GM23338 (cell line): ENCODE measurements around the gene KIAA0513. TPM values are rescaled to one million over a fixed set of nuclear protein-coding genes. Genes with fewer than 3 reads are reported as not detected.

Source experiments
- ATAC-seq: fragments of 200-7000 bp; cut with Tn5 transposase; 3 replicates; pipeline ENCODE4 v1.9.1; 2020
- DNase-seq: peaks from one replicate; pipeline ENCODE4 v3.0.0-alpha.2; 2015; ENCODE audit warnings: low spot score
- H2AFZ ChIP-seq: fragments of 200-600 bp; sonication (generic); 2 replicates; pipeline ENCODE4 v1.8.0; 2016; ENCODE audit warnings: antibody characterized with exemption, mild to moderate bottlenecking, moderate library complexity
- H3F3A ChIP-seq: fragments of 200-600 bp; sonication (generic); replicated peaks from 2 replicates; pipeline ENCODE4 v1.8.0; 2017; ENCODE audit warnings: antibody characterized with exemption, mixed run types, low read depth
- H3K27ac ChIP-seq: fragments of 200-600 bp; sonication (generic); 2 replicates; pipeline ENCODE4 v1.6.1; 2016; ENCODE audit warnings: low read depth
- H3K27me3 ChIP-seq: fragments of 200-600 bp; sonication (generic); 2 replicates; pipeline ENCODE4 v1.8.0; 2016; ENCODE audit warnings: mild to moderate bottlenecking, mixed run types, moderate library complexity; ENCODE audit not compliant: insufficient read depth
- H3K36me3 ChIP-seq: fragments of 200-600 bp; sonication (generic); 2 replicates; pipeline ENCODE4 v1.8.0; 2016; ENCODE audit warnings: mild to moderate bottlenecking; ENCODE audit not compliant: insufficient read depth
- H3K4me1 ChIP-seq: fragments of 200-600 bp; sonication (generic); 2 replicates; pipeline ENCODE4 v1.8.0; 2016; ENCODE audit warnings: mild to moderate bottlenecking, moderate library complexity; ENCODE audit not compliant: insufficient read depth
- H3K4me2 ChIP-seq: fragments of 200-600 bp; sonication (generic); 2 replicates; pipeline ENCODE4 v1.7.1; 2017; ENCODE audit warnings: mixed run types
- H3K4me3 ChIP-seq: fragments of 200-600 bp; sonication (generic); 2 replicates; pipeline ENCODE4 v1.6.1; 2016; ENCODE audit warnings: mixed run types
- H3K79me2 ChIP-seq: fragments of 200-600 bp; sonication (generic); replicated peaks from 2 replicates; pipeline ENCODE4 v1.8.0; 2017; ENCODE audit warnings: mild to moderate bottlenecking; ENCODE audit not compliant: insufficient read depth
- H3K9me2 ChIP-seq: fragments of 200-600 bp; sonication (generic); 2 replicates; pipeline ENCODE4 v1.8.0; 2017; ENCODE audit not compliant: insufficient read depth
- H4K20me1 ChIP-seq: fragments of 200-600 bp; sonication (generic); replicated peaks from 2 replicates; pipeline ENCODE4 v1.8.0; 2017; ENCODE audit warnings: mild to moderate bottlenecking; ENCODE audit not compliant: insufficient read depth
- H3K27ac Mint-ChIP-seq: 2 replicates; pipeline ENCODE4 v1.8.0; 2020; ENCODE audit warnings: inconsistent platforms, mild to moderate bottlenecking, moderate library complexity, mixed read lengths
- H3K27me3 Mint-ChIP-seq: 3 replicates; pipeline ENCODE4 v1.8.0; 2022; ENCODE audit warnings: low read depth, mild to moderate bottlenecking, moderate library complexity, mixed read lengths, inconsistent platforms; ENCODE audit not compliant: insufficient read depth, poor library complexity
- H3K36me3 Mint-ChIP-seq: 3 replicates; pipeline ENCODE4 v1.8.0; 2021; ENCODE audit warnings: low read depth, mild to moderate bottlenecking, inconsistent platforms, moderate library complexity, mixed read lengths
- H3K4me1 Mint-ChIP-seq: 3 replicates; pipeline ENCODE4 v1.8.0; 2020; ENCODE audit warnings: mild to moderate bottlenecking, inconsistent platforms, mixed read lengths
- H3K4me3 Mint-ChIP-seq: 3 replicates; pipeline ENCODE4 v1.8.0; 2021; ENCODE audit warnings: moderate library complexity, mild to moderate bottlenecking, inconsistent platforms, mixed read lengths
- H3K9me3 Mint-ChIP-seq: 3 replicates; pipeline ENCODE4 v1.8.0; 2020; ENCODE audit warnings: moderate library complexity, mild to moderate bottlenecking, inconsistent platforms, mixed read lengths
- CTCF ChIP-seq, 2 experiments: fragments of 200-600 bp in 1 of 2; sonication (generic) in 1 of 2; conservative IDR thresholded peaks; 2 replicates each; pipeline versions ENCODE4 v1.5.1 to v1.6.1; 2016 to 2017; ENCODE audit warnings: antibody characterized with exemption in 2 of 2, low read depth in 2 of 2, mild to moderate bottlenecking in 2 of 2, moderate library complexity in 1 of 2
- ETS1 ChIP-seq: IDR thresholded peaks from 2 replicates; pipeline ENCODE4 v1.6.1; 2016; ENCODE audit warnings: antibody characterized with exemption
- EZH2 ChIP-seq: fragments of 200-600 bp; sonication (generic); IDR thresholded peaks from one replicate; pipeline ENCODE4 v1.8.0; 2017; ENCODE audit warnings: antibody characterized with exemption, mild to moderate bottlenecking, low read depth; ENCODE audit not compliant: unreplicated experiment
- JUNB ChIP-seq: IDR thresholded peaks from one replicate; pipeline ENCODE4 v1.6.1; 2016; ENCODE audit warnings: antibody characterized with exemption; ENCODE audit not compliant: unreplicated experiment
- NANOG ChIP-seq: IDR thresholded peaks from 2 replicates; pipeline ENCODE4 v1.6.1; 2016; ENCODE audit warnings: antibody characterized with exemption, borderline replicate concordance
- POLR2AphosphoS5 ChIP-seq: IDR thresholded peaks from 2 replicates; pipeline ENCODE4 v1.6.1; 2016; ENCODE audit warnings: antibody characterized with exemption, low read depth
- REST ChIP-seq: IDR thresholded peaks from one replicate; pipeline ENCODE4 v1.6.1; 2018; ENCODE audit warnings: antibody characterized with exemption; ENCODE audit not compliant: unreplicated experiment
- STAT1 ChIP-seq: IDR thresholded peaks from one replicate; pipeline ENCODE4 v1.6.1; 2016; ENCODE audit warnings: antibody characterized with exemption; ENCODE audit not compliant: unreplicated experiment
- ZNF331 ChIP-seq: fragments of 250-450 bp; sonication (Bioruptor Pico); IDR thresholded peaks from 2 replicates; pipeline ENCODE4 v1.5.0; 2020; ENCODE audit warnings: low read depth, mild to moderate bottlenecking, moderate library complexity
- polyA plus RNA-seq: library from polyadenylated mRNA; unstranded; fragments of >200 nt; fragmentation: Nextera tagmentation; extraction: Ambion mirVana; gene quantifications from 2 replicates; pipeline ENCODE4 v1.2.1, GENCODE V29; 2016
- total RNA-seq: library from RNA; depleted of rRNA; stranded (reverse); fragments of >200 nt; shearing (Covaris generic); gene quantifications from 2 replicates; pipeline ENCODE4 v1.2.3, GENCODE V29; 2014

The KIAA0513 gene
- total and polyA plus RNA-seq, 2 experiments from 2014 or later = 2.1 to 8.7 TPM

GRCh38 chr16:85107532-85107931 lies 79.9 kb downstream of the KIAA0513 start:
- no peaks in the 10 kb centered on the region for H3K36me3 Mint-ChIP-seq
- Histone ChIP-seq H3K27ac (no peak overlapping the region), H3F3A (no peaks in the 10 kb centered on the region; the same call in 1 of the 2 replicates), H3K79me2 (no peaks in the 10 kb centered on the region), H3K9me2 (no peaks in the 10 kb centered on the region), H3K4me3 (no peak overlapping the region), H3K4me1 (no peaks in the 10 kb centered on the region), H3K27me3 (no peaks in the 10 kb centered on the region), H2AFZ (no peak overlapping the region), H3K4me2 (no peak overlapping the region), H4K20me1 (no peaks in the 10 kb centered on the region), H3K36me3 (no peaks in the 10 kb centered on the region)
- DNase-seq = no peak
- TF ChIP-seq NANOG (no peak), EZH2 (no peak), REST (no peak), JUNB (no peak), POLR2AphosphoS5 (no peak)
- peaks cover 9% of the 10 kb centered on the region for H3K27me3 Mint-ChIP-seq
- H3K9me3 Mint-ChIP-seq = no peaks in the 10 kb centered on the region
- H3K4me1 Mint-ChIP-seq = peaks cover 5% of the 10 kb centered on the region
- no peak overlapping the region for H3K27ac Mint-ChIP-seq
- H3K4me3 Mint-ChIP-seq = no peak overlapping the region
- no peak for ATAC-seq

GRCh38 chr16:85110105-85110504 lies 82.5 kb downstream of the KIAA0513 start:
- H3K79me2 ChIP-seq = no peaks in the 10 kb centered on the region
- H3K4me1 Mint-ChIP-seq = peaks cover 22% of the 10 kb centered on the region
- no peaks in the 10 kb centered on the region for H3K9me2 ChIP-seq
- no peaks in the 10 kb centered on the region for H3K36me3 Mint-ChIP-seq
- peaks cover 22% of the 10 kb centered on the region for H3K27me3 Mint-ChIP-seq
- no peak overlapping the region for H3K4me3 ChIP-seq
- H3K27me3 ChIP-seq = no peaks in the 10 kb centered on the region
- no peak overlapping the region for H3K4me2 ChIP-seq
- H3K36me3 ChIP-seq = no peaks in the 10 kb centered on the region
- no peak overlapping the region for H2AFZ ChIP-seq
- no peak overlapping the region for H3K27ac ChIP-seq
- H3F3A ChIP-seq = no peaks in the 10 kb centered on the region
- no peak overlapping the region for H3K4me3 Mint-ChIP-seq
- no peaks in the 10 kb centered on the region; the same call in 1 of the 2 replicates for H3K4me1 ChIP-seq
- H3K27ac Mint-ChIP-seq = no peak overlapping the region
- ATAC-seq (no peak), DNase-seq (no peak)
- H4K20me1 ChIP-seq = no peaks in the 10 kb centered on the region
- H3K9me3 Mint-ChIP-seq = no peaks in the 10 kb centered on the region
- TF ChIP-seq CTCF (conservative IDR thresholded peaks at IDR 0.05; ENCODE audit: low read depth in 2 of 2) = no peak
- TF ChIP-seq ZNF331 (CRISPR knock-in tag) = no peak
- no peak for TF ChIP-seq JUNB
- no peak for TF ChIP-seq STAT1
- TF ChIP-seq POLR2AphosphoS5 = no peak
- no peak for TF ChIP-seq REST
- TF ChIP-seq NANOG = no peak
- no peak for TF ChIP-seq EZH2
- no peak for TF ChIP-seq ETS1
